AG10803 (cell line): ENCODE measurements around the gene ZMYND15.

Experiments
- DNase-seq: peaks from one replicate; pipeline ENCODE4 v3.0.0; 2010; ENCODE audit warnings: low read depth
- H3K4me3 ChIP-seq: 2 replicates; pipeline ENCODE4 v1.5.1; 2011; ENCODE audit warnings: mild to moderate bottlenecking, low read length, control low read depth
- CTCF ChIP-seq: conservative IDR thresholded peaks from 2 replicates; pipeline ENCODE4 v1.5.1; 2011; ENCODE audit warnings: mild to moderate bottlenecking, low read length, control low read depth, inconsistent platforms

ZMYND15 gene

GRCh38 chr17:4788159-4788806, 48.6 kb downstream of the ZMYND15 start:
- H3K4me3 ChIP-seq, result no peak overlapping the region
- 0 out of 2 replicates have a peak, but pooled peaks have one; percentile 4 for TF ChIP-seq CTCF
- DNase-seq, result no peak

GRCh38 chr17:4788807-4789700, 49.4 kb downstream of the ZMYND15 start, which contains the start of gene GLTPD2:
GLTPD2 (plus strand) TSS chr17:4788964; CDS start chr17:4789012, 48 bp downstream.
- DNase-seq, result no peak
- no peak for TF ChIP-seq CTCF
- H3K4me3 ChIP-seq, result peak within 1 kb of the TSS; percentile 71

- DNase-seq, result no peak
- peak overlapping the region; percentile 71 for H3K4me3 ChIP-seq
- no peak for TF ChIP-seq CTCF
These were observed 50.0 kb downstream of the ZMYND15 start for GRCh38 chr17:4789701-4789950.

- peak; percentile 78 for DNase-seq
- TF ChIP-seq CTCF, result peak; percentile 48
- H3K4me3 ChIP-seq, result peak overlapping the region; percentile 71
These were observed 50.5 kb downstream of the ZMYND15 start for GRCh38 chr17:4789951-4790704.

GRCh38 chr17:4790705-4791088, 51.1 kb downstream of the ZMYND15 start:
- no peak for TF ChIP-seq CTCF
- no peak for DNase-seq
- H3K4me3 ChIP-seq, result peak overlapping the region; percentile 71

- TF ChIP-seq CTCF, result no peak
- DNase-seq, result no peak
- H3K4me3 ChIP-seq, result no peak overlapping the region
These were observed 55.5 kb downstream of the ZMYND15 start for GRCh38 chr17:4795168-4795567.
